ENCODE results near the gene CHI3L2. TPM values are rescaled to one million over a fixed set of nuclear protein-coding genes. Genes with fewer than 3 reads are reported as not detected.
A peak's percentile ranks its signal among the peaks of the same experiment; 100 is the strongest.

CHI3L2 gene
- total and polyA plus RNA-seq, 9 of the 15 experiments (the other 6 are each of a cell fraction or from before 2014, with no cell fraction given), result 0.07 to 0.27 (median 0.15) TPM; not detected in 6

DNA sequence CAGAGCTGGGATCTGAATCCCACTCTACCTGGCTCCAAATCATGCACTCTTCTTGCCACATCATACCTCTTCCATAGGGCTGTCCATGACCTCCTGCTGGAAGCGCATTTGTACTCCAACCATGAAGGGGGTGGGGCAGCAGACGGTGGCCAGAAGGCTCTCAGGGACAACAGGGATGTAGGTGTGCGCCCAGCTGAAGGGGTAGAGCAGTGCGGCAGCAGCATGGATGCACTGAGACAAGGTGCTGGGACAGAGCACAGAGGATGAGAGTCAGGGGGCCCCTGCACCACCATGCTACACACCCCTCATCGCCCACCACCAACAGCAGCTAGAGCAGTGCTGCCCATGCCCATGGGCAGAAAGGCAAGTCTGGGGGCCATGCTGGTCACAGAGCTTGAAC is 35.4 kb upstream of the CHI3L2 start (continued):
- no peak for TF ChIP-seq HMG20B (CRISPR knock-in tag; IDR thresholded peaks at IDR 0.05)

DNA sequence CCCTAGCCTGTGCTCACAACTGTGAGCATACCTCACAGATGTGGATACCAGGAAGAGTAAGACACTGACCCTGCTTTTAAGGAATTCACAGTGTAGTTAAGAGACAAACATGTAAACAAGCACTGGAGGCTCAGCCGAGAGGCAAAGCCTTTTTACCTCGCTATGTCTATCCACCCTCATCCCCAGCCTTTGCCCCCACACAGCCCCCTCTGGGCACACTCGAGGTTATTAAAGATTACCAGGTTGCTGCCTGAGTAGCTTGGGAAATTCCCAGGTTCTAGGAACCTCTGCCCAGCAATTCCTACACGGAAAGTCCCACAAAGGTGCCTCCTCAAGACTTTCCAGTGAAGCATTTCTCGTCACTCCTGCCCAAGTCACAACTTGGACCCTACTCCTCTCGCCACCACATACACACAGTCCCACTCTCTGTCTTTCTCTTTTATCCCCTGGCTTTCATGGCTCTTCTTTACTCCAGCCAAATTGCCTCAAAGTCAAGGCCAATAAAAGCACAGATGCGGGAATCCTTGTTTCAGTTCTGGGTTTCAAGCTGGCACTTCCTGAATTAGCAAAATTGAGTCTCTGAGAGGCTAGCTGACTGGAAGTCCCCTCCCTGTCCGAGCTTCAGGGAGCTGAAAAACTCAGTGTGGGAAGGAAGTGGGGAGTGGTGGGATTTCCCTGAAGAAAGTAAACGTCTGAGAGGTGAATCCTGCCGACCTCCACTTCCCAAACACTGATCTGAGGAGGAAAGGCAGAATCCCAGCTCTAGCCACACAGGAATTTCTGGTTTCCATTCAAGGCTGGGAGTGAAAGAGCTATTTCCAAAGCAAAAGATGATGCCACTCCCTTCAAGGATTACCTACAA is 34.6 kb upstream of the CHI3L2 start:
- intact Hi-C loops (cut with micrococcal nuclease) (no loop called here), in situ Hi-C loops (cut with MboI) (no loop called here)
- H2AFZ ChIP-seq (ENCODE audit: low read depth, low read length), result no peak overlapping the region
- no peak overlapping the region for H3K9ac ChIP-seq (ENCODE audit: insufficient read depth in 1 of 2, low read depth in 2 of 2, low read length in 2 of 2)
- FAIRE-seq, result no peak
- H4K20me1 ChIP-seq (replicated peaks; ENCODE audit: control insufficient read depth, insufficient read depth, low read length), result no peaks in the 10 kb centered on the region
- CTCF ChIA-PET (ENCODE audit: low intra/inter-chr PET ratio), result no interaction called here
- H3K36me3 ChIP-seq (ENCODE audit: control insufficient read depth, insufficient read depth, low read length), result peaks cover 6% of the 10 kb centered on the region; the same call in 2 of the 3 replicates
- BruUV-seq (replicated peaks), result no TSS peak
- H3K4me3 ChIP-seq, result no peak overlapping the region
- H3K4me1 ChIP-seq (replicated peaks in 1 of 2; ENCODE audit: control insufficient read depth in 2 of 2, insufficient read depth in 2 of 2, low read length in 2 of 2), result peaks cover 3 to 7% of the 10 kb centered on the region in 2 experiments; a peak in 3 of 5 replicates
- DNase-seq (ENCODE audit: extremely low read depth in 1 of 4, low spot score in 3 of 4), result no peak
- TF ChIP-seq ZNF583 (CRISPR knock-in tag; IDR thresholded peaks at IDR 0.05), result no peak
- TF ChIP-seq ZBTB5 (IDR thresholded peaks at IDR 0.05), result no peak
- no peak for TF ChIP-seq MNT (conservative IDR thresholded peaks at IDR 0.05)
- TF ChIP-seq SPI1 (IDR thresholded peaks at IDR 0.05; ENCODE audit: borderline replicate concordance, low read depth, low read length), result peak; percentile 63
- no peak for TF ChIP-seq MBD2 (IDR thresholded peaks at IDR 0.05; ENCODE audit: borderline replicate concordance, low read depth)
- no peak for TF ChIP-seq RNF2 (IDR thresholded peaks at IDR 0.05)
- TF ChIP-seq TAF7 (tag; IDR thresholded peaks at IDR 0.05), result no peak
- no peak for TF ChIP-seq ZSCAN29 (IDR thresholded peaks at IDR 0.05)
- TF ChIP-seq PRMT5 (CRISPR knock-in tag; IDR thresholded peaks at IDR 0.05), result no peak
- TF ChIP-seq PCBP1 (IDR thresholded peaks at IDR 0.05; ENCODE audit: low read depth, low read length, poor library complexity, severe bottlenecking), result no peak
- no peak for TF ChIP-seq SNIP1 (IDR thresholded peaks at IDR 0.05; ENCODE audit: low read depth)
- TF ChIP-seq HMBOX1 (IDR thresholded peaks at IDR 0.05), result peak; percentile 56; the same call in 1 of the 2 replicates
- no peak for TF ChIP-seq STAT5A (IDR thresholded peaks at IDR 0.05; ENCODE audit: borderline replicate concordance, low read length)
- H3K79me2 ChIP-seq (ENCODE audit: control insufficient read depth, insufficient read depth, low read length), result no peaks in the 10 kb centered on the region
- 19% methylated on average over 10 of the region's 10 CpGs for WGBS (ENCODE audit: insufficient coverage, low coverage, missing lambda C conversion rate)
- no peaks in the 10 kb centered on the region for H3K27me3 ChIP-seq (ENCODE audit: control insufficient read depth in 2 of 2, insufficient read depth in 2 of 2, low read length in 2 of 2)
- no peak overlapping the region for H3K27ac ChIP-seq (ENCODE audit: extremely low read depth, low read depth, low read length)
- ATAC-seq, result no peak
- H3K9me1 ChIP-seq (ENCODE audit: control insufficient read depth, insufficient read depth, low read length), result no peaks in the 10 kb centered on the region
- POLR2A ChIA-PET, result interaction anchor here (0.6 to 2.2 kb wide), 4 partner anchors 9 to 454 kb away, joined by 3 to 9 read pairs (median 3); no protein-coding TSS in a partner anchor
- no peak overlapping the region for H3K4me2 ChIP-seq (ENCODE audit: insufficient read depth, low read length)
- no peaks in the 10 kb centered on the region for H3K9me3 ChIP-seq (replicated peaks; ENCODE audit: control insufficient read depth, insufficient read depth, low read depth, low read length)
